WERI-Rb-1 (cell line): ENCODE measurements around the gene SYT7.

ENCODE experiments used
- DNase-seq: peaks from one replicate; pipeline ENCODE4 v3.0.0-alpha.2; 2020
- H3K27ac ChIP-seq: fragments of 250-450 bp; sonication (Bioruptor Pico); 2 replicates; pipeline ENCODE4 v1.5.1; 2020; ENCODE audit warnings: mild to moderate bottlenecking, moderate library complexity
- H3K27me3 ChIP-seq: fragments of 250-450 bp; sonication (Bioruptor Pico); 2 replicates; pipeline ENCODE4 v1.5.1; 2021; ENCODE audit warnings: mild to moderate bottlenecking, low read depth, moderate library complexity; ENCODE audit not compliant: insufficient read depth, severe bottlenecking
- H3K36me3 ChIP-seq: fragments of 250-450 bp; sonication (Bioruptor Pico); 2 replicates; pipeline ENCODE4 v1.5.1; 2020; ENCODE audit warnings: mild to moderate bottlenecking, moderate library complexity
- H3K4me3 ChIP-seq: 2 replicates; pipeline ENCODE4 v1.5.1; 2011; ENCODE audit warnings: low read depth, mild to moderate bottlenecking, control low read depth, low read length
- H3K9me3 ChIP-seq: fragments of 250-450 bp; sonication (Bioruptor Pico); 2 replicates; pipeline ENCODE4 v1.5.1; 2021; ENCODE audit warnings: mild to moderate bottlenecking, moderate library complexity; ENCODE audit not compliant: severe bottlenecking
- TF ChIP-seq, protein P1 (sequence below): IDR thresholded peaks from 2 replicates; pipeline ENCODE4 v1.5.1; 2011; ENCODE audit warnings: low read depth, mild to moderate bottlenecking, control low read depth, inconsistent platforms, low read length

The SYT7 gene

DNA sequence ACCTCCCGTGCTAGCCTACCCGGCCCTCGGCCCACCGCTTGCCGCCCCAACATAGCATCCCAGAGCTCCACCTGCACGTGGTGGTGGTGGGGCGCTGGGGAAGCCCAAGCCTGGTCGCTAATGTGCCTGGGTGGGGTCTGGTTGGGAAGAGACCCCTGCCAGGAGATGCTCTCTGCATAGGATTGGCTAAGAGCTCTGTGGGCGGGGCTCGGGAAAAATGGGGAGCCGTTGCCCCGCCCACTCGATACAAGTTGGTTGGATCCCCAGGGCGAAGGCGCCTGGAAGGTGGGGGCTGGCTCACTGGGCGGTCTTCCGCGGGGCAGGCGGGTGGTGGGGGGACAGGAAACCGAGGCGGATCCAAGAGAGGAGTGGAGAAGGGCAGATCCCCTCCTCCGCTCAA is 64.7 kb downstream of the SYT7 start:
- Histone ChIP-seq H3K27ac (peak overlapping the region; percentile 18), H3K9me3 (no peaks in the 10 kb centered on the region), H3K36me3 (peaks cover 19% of the 10 kb centered on the region), H3K27me3 (no peaks in the 10 kb centered on the region), H3K4me3 (no peak overlapping the region)
- DNase-seq = no peak
- TF ChIP-seq, protein P1, sequence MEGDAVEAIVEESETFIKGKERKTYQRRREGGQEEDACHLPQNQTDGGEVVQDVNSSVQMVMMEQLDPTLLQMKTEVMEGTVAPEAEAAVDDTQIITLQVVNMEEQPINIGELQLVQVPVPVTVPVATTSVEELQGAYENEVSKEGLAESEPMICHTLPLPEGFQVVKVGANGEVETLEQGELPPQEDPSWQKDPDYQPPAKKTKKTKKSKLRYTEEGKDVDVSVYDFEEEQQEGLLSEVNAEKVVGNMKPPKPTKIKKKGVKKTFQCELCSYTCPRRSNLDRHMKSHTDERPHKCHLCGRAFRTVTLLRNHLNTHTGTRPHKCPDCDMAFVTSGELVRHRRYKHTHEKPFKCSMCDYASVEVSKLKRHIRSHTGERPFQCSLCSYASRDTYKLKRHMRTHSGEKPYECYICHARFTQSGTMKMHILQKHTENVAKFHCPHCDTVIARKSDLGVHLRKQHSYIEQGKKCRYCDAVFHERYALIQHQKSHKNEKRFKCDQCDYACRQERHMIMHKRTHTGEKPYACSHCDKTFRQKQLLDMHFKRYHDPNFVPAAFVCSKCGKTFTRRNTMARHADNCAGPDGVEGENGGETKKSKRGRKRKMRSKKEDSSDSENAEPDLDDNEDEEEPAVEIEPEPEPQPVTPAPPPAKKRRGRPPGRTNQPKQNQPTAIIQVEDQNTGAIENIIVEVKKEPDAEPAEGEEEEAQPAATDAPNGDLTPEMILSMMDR = no peak

DNA sequence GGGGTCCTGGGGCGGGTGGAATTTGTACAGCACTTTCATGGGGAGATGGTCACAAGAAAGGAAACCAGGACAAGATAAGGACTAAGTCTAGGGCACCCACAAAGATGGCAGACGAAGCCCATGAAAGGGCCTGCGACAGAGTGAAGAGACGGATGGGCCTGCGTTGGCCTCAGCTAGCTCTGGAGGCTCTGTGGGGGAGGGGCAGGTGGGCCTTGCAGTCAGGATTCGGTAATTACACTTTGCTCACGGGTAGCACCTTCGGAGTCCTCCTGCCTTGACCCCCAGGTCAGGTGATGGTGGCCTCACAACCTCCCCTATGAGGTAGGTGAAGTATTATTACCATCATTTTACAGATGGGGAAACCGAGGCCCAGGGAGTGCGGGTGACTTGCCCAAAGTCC is 65.2 kb downstream of the SYT7 start:
- TF ChIP-seq, protein P1 = no peak
- peak overlapping the region; percentile 26 for H3K27ac ChIP-seq
- peaks cover 14% of the 10 kb centered on the region for H3K36me3 ChIP-seq
- no peak for DNase-seq
- H3K9me3 ChIP-seq = no peaks in the 10 kb centered on the region
- H3K4me3 ChIP-seq = no peak overlapping the region
- no peaks in the 10 kb centered on the region for H3K27me3 ChIP-seq

DNA sequence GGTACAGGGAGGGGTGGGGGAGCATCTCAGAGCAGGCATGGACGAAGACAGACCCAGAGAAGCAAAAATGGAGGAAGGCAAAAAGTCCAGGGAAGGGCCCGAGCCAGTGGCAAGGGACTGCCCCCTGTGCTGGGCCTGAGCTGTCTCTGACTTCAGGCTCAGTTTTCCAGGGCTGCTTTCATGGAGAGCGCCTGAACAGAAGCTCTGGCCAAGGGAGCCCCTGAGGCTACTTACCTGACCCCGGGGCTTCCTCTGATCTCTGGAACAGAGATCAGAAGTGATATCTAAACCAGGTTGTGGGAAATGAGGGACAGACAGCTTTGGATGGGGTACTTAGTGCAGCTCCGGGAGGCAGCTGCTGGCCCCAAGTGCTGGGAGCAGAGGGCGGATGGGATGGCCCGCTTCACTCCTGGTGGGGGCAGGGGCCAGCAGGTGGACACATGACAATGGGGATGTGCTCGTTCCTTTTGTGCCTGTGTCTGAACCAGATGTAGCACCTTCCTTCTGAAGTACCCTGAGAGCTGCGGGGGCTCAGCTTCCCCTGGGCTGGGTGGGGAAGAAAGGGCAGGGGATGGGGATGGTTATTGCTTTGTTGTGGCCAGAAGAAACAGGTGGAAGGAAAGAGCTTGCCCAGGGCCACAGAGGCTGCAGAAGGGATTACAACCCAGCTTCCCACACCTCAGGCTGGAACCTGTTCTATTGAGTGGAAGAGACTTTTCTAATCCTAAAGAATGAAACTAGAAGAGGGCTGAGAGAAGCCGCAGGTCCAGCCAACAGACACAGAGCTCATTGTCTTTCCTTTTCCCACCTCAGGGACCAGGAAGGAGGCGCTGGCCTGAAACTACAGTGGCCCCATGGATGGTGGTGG is 66.6 kb downstream of the SYT7 start:
- Histone ChIP-seq H3K27me3 (no peaks in the 10 kb centered on the region), H3K4me3 (no peak overlapping the region), H3K9me3 (no peaks in the 10 kb centered on the region), H3K27ac (peak overlapping the region; percentile 51), H3K36me3 (peaks cover 8% of the 10 kb centered on the region; the same call in 1 of the 2 replicates)
- peak; percentile 46 for DNase-seq
- TF ChIP-seq, protein P1 = no peak

DNA sequence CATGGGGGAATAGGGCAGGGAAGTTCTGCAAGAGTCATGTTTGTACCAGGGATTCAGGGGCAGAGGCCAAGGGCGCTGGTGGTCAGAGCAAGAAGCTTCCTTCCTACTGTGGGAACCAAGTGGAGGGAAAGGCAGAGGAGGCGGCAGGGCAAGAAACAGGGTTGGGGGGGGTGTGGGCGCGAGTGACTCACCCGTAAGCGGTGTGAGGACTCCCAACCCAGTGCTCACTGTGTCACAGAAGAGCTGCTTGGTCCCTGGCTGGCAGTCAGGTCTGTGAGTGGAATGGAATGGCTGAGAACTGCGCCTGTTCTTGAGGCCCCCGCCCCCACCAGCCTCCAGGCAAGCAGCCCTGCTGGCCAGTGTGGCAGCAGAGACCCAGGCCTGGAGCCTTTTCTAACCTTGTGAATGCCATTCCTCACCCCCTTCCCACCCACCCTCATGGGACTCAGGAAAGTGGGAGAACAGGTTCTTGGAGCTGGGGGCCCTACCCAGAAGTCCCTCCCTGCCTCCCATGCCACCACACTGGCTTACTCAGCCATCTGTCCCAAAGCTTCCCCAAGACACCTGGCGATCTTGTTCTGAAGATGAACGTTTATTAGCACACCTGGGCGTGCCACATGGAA is 67.6 kb downstream of the SYT7 start:
- Histone ChIP-seq H3K27me3 (no peaks in the 10 kb centered on the region), H3K27ac (peak overlapping the region; percentile 51), H3K9me3 (no peaks in the 10 kb centered on the region), H3K4me3 (no peak overlapping the region), H3K36me3 (no peaks in the 10 kb centered on the region)
- TF ChIP-seq, protein P1 = no peak
- peak; percentile 40 for DNase-seq

DNA sequence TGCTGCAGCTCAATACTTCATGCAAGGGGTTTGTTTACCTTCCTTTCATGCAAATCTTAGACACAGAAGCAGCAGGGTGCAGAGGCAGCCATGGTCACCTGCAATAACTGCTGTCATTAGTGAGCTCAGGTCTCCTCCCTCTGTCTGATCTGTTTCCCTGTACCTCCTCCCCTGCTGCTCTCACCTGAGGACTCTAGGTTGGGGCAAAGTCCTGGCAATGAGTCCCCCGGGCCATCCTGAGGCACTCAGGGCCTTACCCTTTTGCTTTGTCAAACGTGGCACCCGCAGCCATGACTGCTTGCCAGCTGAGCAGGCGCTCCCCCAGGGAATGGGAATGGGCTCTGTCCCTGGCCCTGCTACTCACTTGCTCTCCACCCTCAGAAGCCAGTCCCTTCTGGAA is 68.4 kb downstream of the SYT7 start:
- TF ChIP-seq, protein P1 = no peak
- no peak for DNase-seq
- Histone ChIP-seq H3K27ac (no peak overlapping the region; the same call in 1 of the 2 replicates), H3K4me3 (no peak overlapping the region), H3K27me3 (no peaks in the 10 kb centered on the region), H3K36me3 (no peaks in the 10 kb centered on the region), H3K9me3 (no peaks in the 10 kb centered on the region)
